Ectodermal cell (in vitro differentiated cells): ENCODE data around the gene ZCCHC24.
"Not testable (repeated sequence)": the region's sequence is repeated elsewhere in the genome, so short reads cannot be mapped to it uniquely, and the experiment has no call there.

ENCODE experiments used
- H3K27ac ChIP-seq: 2 replicates; pipeline ENCODE4 v1.7.0; 2013; ENCODE audit warnings: mild to moderate bottlenecking, low read depth, low read length; ENCODE audit not compliant: insufficient read depth, poor library complexity, severe bottlenecking
- H3K27me3 ChIP-seq: 2 replicates; pipeline ENCODE4 v1.7.0; 2013; ENCODE audit warnings: mild to moderate bottlenecking, low read length; ENCODE audit not compliant: insufficient read depth, control insufficient read depth, poor library complexity, severe bottlenecking
- H3K36me3 ChIP-seq: one replicate; pipeline ENCODE4 v1.7.0; 2013; ENCODE audit warnings: low read length; ENCODE audit not compliant: control insufficient read depth, insufficient read depth
- H3K4me1 ChIP-seq: one replicate; pipeline ENCODE4 v1.7.0; 2013; ENCODE audit warnings: low read length; ENCODE audit not compliant: control insufficient read depth, insufficient read depth
- H3K4me3 ChIP-seq: 2 replicates; pipeline ENCODE4 v1.7.0; 2013; ENCODE audit warnings: low read depth, low read length, control low read depth; ENCODE audit not compliant: insufficient read depth
- H3K9me3 ChIP-seq: 2 replicates; pipeline ENCODE4 v1.7.0; 2013; ENCODE audit warnings: mild to moderate bottlenecking, low read length, moderate library complexity; ENCODE audit not compliant: control insufficient read depth
- WGBS, 2 experiments: methylation state at CpG; one replicate each; pipeline ENCODE4 v1.1.7; 2013; ENCODE audit warnings: missing lambda C conversion rate in 2 of 2; 5-methylcytosine and 5-hydroxymethylcytosine counted together

The ZCCHC24 gene

GRCh38 chr10:79346012-79346340 lies 99.4 kb downstream of the ZCCHC24 start:
- no peaks in the 10 kb centered on the region for H3K9me3 ChIP-seq
- H3K36me3 ChIP-seq: peaks cover 6% of the 10 kb centered on the region
- WGBS, 2 experiments: 95 to 98% methylated on average over 2 of the region's 2 CpGs
- H3K4me1 ChIP-seq: peaks cover 13% of the 10 kb centered on the region
- H3K4me3 ChIP-seq: no peak overlapping the region
- no peak overlapping the region for H3K27ac ChIP-seq
- no peaks in the 10 kb centered on the region for H3K27me3 ChIP-seq

GRCh38 chr10:79345241-79346011 lies 100.0 kb downstream of the ZCCHC24 start:
- Histone ChIP-seq H3K4me1 (peaks cover 13% of the 10 kb centered on the region), H3K36me3 (peaks cover 1% of the 10 kb centered on the region), H3K27ac (no peak overlapping the region)

GRCh38 chr10:79344502-79345195 lies 100.8 kb downstream of the ZCCHC24 start:
- Histone ChIP-seq H3K9me3 (no peaks in the 10 kb centered on the region), H3K27me3 (no peaks in the 10 kb centered on the region), H3K4me3 (no peak overlapping the region), H3K4me1 (peaks cover 13% of the 10 kb centered on the region), H3K27ac (no peak overlapping the region), H3K36me3 (no peaks in the 10 kb centered on the region)
- WGBS, 2 experiments: 69 to 78% methylated on average over 3 of the region's 3 CpGs

More at GRCh38 chr10:79345241-79346011, 100.0 kb downstream of the ZCCHC24 start:
- Histone ChIP-seq H3K4me3 (no peak overlapping the region), H3K9me3 (no peaks in the 10 kb centered on the region), H3K27me3 (no peaks in the 10 kb centered on the region)
- 76 to 80% methylated on average over 5 of the region's 5 CpGs for WGBS, 2 experiments

GRCh38 chr10:79342811-79343561 lies 102.4 kb downstream of the ZCCHC24 start:
- no peak overlapping the region for H3K4me3 ChIP-seq
- no peaks in the 10 kb centered on the region for H3K9me3 ChIP-seq
- no peaks in the 10 kb centered on the region for H3K27me3 ChIP-seq
- 91 to 92% methylated on average over 10 of the region's 10 CpGs for WGBS, 2 experiments
- peaks cover 13% of the 10 kb centered on the region for H3K4me1 ChIP-seq
- H3K36me3 ChIP-seq: no peaks in the 10 kb centered on the region
- H3K27ac ChIP-seq: no peak overlapping the region

GRCh38 chr10:79342295-79342761 lies 103.1 kb downstream of the ZCCHC24 start:
- Histone ChIP-seq H3K27me3 (no peaks in the 10 kb centered on the region), H3K4me1 (peaks cover 13% of the 10 kb centered on the region), H3K27ac (no peak overlapping the region), H3K36me3 (no peaks in the 10 kb centered on the region), H3K9me3 (no peaks in the 10 kb centered on the region), H3K4me3 (no peak overlapping the region)
- WGBS, 2 experiments: 95 to 96% methylated on average over 5 of the region's 5 CpGs

GRCh38 chr10:79340646-79341244 lies 104.7 kb downstream of the ZCCHC24 start:
- H3K4me3 ChIP-seq: no peak overlapping the region
- H3K27ac ChIP-seq: no peak overlapping the region
- H3K27me3 ChIP-seq: no peaks in the 10 kb centered on the region
- no peaks in the 10 kb centered on the region for H3K36me3 ChIP-seq
- no peaks in the 10 kb centered on the region for H3K9me3 ChIP-seq
- H3K4me1 ChIP-seq: peaks cover 12% of the 10 kb centered on the region
- 93 to 97% methylated on average over 5 of the region's 5 CpGs for WGBS, 2 experiments

GRCh38 chr10:79339266-79339665 lies 106.2 kb downstream of the ZCCHC24 start:
- Histone ChIP-seq H3K36me3 (no peaks in the 10 kb centered on the region), H3K9me3 (no peaks in the 10 kb centered on the region), H3K27ac (no peak overlapping the region), H3K27me3 (no peaks in the 10 kb centered on the region), H3K4me3 (no peak overlapping the region), H3K4me1 (peaks cover 7% of the 10 kb centered on the region)
- 93 to 94% methylated on average over 3 of the region's 3 CpGs for WGBS, 2 experiments

GRCh38 chr10:79337783-79338469 lies 107.5 kb downstream of the ZCCHC24 start:
- whole genome bisulfite sequencing, 2 experiments: 94% methylated on average over 4 of the region's 11 CpGs
- not testable (repeated sequence) for H3K36me3 ChIP-seq, H3K4me1 ChIP-seq, H3K27ac ChIP-seq, H3K4me3 ChIP-seq, H3K9me3 ChIP-seq, H3K27me3 ChIP-seq

GRCh38 chr10:79336739-79337138 lies 108.7 kb downstream of the ZCCHC24 start:
- no peaks in the 10 kb centered on the region for H3K9me3 ChIP-seq
- H3K4me3 ChIP-seq: no peak overlapping the region
- H3K27ac ChIP-seq: no peak overlapping the region
- no peaks in the 10 kb centered on the region for H3K27me3 ChIP-seq
- peaks cover 7% of the 10 kb centered on the region for H3K4me1 ChIP-seq
- no peaks in the 10 kb centered on the region for H3K36me3 ChIP-seq
- WGBS, 2 experiments: 45 to 47% methylated on average over 7 of the region's 7 CpGs
